OCI-LY3 (cell line): Measurements from ENCODE around the gene APCS.

Source experiments
- EZH2phosphoT487 ChIP-seq: fragments of 200-600 bp; shearing (Covaris generic); IDR thresholded peaks from 2 replicates; pipeline ENCODE4 v1.6.1; 2018; ENCODE audit warnings: antibody characterized with exemption, mixed run types, low read depth
- TF ChIP-seq, protein P1 (sequence below): fragments of 200-600, 300-600 bp; sonication (generic); IDR thresholded peaks from 2 replicates; pipeline ENCODE4 v1.5.1; 2014; ENCODE audit warnings: antibody characterized with exemption, low read length, low read depth

DNA sequence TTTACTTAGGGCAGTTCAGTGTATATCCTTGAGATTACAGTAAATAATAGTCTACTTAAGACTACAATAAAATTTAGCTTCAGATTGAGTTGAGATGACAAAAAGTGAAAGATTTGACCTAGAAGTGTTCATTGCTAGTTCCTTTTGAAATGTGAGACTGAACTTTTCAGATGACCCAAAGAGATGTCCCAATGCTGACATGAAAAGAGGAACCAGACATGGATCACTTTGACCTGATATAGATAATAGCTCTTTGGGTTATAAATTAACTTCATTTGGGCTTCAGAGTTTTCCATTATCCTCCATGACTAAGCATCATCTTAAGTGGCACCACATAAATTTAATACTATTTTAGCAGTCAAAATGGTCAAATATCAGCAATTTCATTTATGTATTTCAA lies 26.1 kb upstream of the APCS start:
- TF ChIP-seq, protein P1, sequence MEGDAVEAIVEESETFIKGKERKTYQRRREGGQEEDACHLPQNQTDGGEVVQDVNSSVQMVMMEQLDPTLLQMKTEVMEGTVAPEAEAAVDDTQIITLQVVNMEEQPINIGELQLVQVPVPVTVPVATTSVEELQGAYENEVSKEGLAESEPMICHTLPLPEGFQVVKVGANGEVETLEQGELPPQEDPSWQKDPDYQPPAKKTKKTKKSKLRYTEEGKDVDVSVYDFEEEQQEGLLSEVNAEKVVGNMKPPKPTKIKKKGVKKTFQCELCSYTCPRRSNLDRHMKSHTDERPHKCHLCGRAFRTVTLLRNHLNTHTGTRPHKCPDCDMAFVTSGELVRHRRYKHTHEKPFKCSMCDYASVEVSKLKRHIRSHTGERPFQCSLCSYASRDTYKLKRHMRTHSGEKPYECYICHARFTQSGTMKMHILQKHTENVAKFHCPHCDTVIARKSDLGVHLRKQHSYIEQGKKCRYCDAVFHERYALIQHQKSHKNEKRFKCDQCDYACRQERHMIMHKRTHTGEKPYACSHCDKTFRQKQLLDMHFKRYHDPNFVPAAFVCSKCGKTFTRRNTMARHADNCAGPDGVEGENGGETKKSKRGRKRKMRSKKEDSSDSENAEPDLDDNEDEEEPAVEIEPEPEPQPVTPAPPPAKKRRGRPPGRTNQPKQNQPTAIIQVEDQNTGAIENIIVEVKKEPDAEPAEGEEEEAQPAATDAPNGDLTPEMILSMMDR, result no peak
- no peak for TF ChIP-seq EZH2phosphoT487
